ENCODE measurements around the gene PIGL.

GRCh38 chr17:16339402-16339801 lies 122.4 kb downstream of the PIGL start:
- TF ChIP-seq CTCF (IDR thresholded peaks at IDR 0.05) (no peak), POLR2A (IDR thresholded peaks at IDR 0.05) (no peak)

Measured in body of pancreas (tissue), 4 donors.